IMR-90 (cell line): ENCODE measurements around the gene NLGN1. TPM values are rescaled to one million over a fixed set of nuclear protein-coding genes. Genes with fewer than 3 reads are reported as not detected.

ENCODE experiments used
- ATAC-seq: fragments of 200-7000 bp; cut with Tn5 transposase; 2 replicates; pipeline ENCODE4 v1.9.1; 2020; ENCODE audit warnings: low read depth, mild to moderate bottlenecking, moderate library complexity
- BruUV-seq: library from RNA; stranded (reverse); fragments of 400-500 nt; replicated peaks from 2 replicates; lab custom pipeline; 2021; lab: Mats Ljungman, UMichigan
- CTCF ChIA-PET: fragments of 300-600 bp; formaldehyde crosslinking; extraction: SDS; loops from one replicate; lab custom pipeline; 2021; ENCODE audit warnings: antibody characterized with exemption; lab: Yijun Ruan, JAX
- POLR2A ChIA-PET: fragments of 300-600 bp; sonication (Branson Sonifier 250); formaldehyde crosslinking; loops from one replicate; lab custom pipeline; 2022; ENCODE audit warnings: antibody characterized with exemption; ENCODE audit not compliant: unreplicated experiment; lab: Charles Lee
- DNase-seq: peaks from one replicate; pipeline ENCODE4 v3.0.0; 2013
- H2AFZ ChIP-seq: replicated peaks from 2 replicates; pipeline ENCODE3; 2013; ENCODE audit warnings: low read length, mild to moderate bottlenecking; ENCODE audit not compliant: poor library complexity
- H2AK5ac ChIP-seq: 2 replicates; pipeline ENCODE4 v1.6.1; 2013; ENCODE audit warnings: low read depth, low read length, inconsistent platforms
- H2AK9ac ChIP-seq: replicated peaks from 2 replicates; pipeline ENCODE3; 2013; ENCODE audit warnings: mild to moderate bottlenecking, low read depth, low read length, moderate library complexity; ENCODE audit not compliant: poor library complexity
- H2BK120ac ChIP-seq: 2 replicates; pipeline ENCODE4 v1.6.1; 2013; ENCODE audit warnings: low read depth, low read length, inconsistent platforms
- H2BK15ac ChIP-seq: 3 replicates; pipeline ENCODE4 v1.6.1; 2013; ENCODE audit warnings: low read depth, low read length, inconsistent platforms
- H2BK20ac ChIP-seq: 2 replicates; pipeline ENCODE4 v1.6.1; 2013; ENCODE audit warnings: low read depth, mild to moderate bottlenecking, inconsistent platforms, low read length, moderate library complexity
- H2BK5ac ChIP-seq: 2 replicates; pipeline ENCODE4 v1.6.1; 2013; ENCODE audit warnings: mild to moderate bottlenecking, low read depth, low read length, inconsistent platforms; ENCODE audit not compliant: poor library complexity, severe bottlenecking
- H3K14ac ChIP-seq: replicated peaks from 2 replicates; pipeline ENCODE4 v1.6.1; 2013; ENCODE audit warnings: low read depth, low read length, inconsistent platforms
- H3K18ac ChIP-seq: 2 replicates; pipeline ENCODE4 v1.6.1; 2013; ENCODE audit warnings: low read depth, low read length, control low read depth
- H3K23ac ChIP-seq: 2 replicates; pipeline ENCODE4 v1.6.1; 2013; ENCODE audit warnings: low read depth, low read length, inconsistent platforms
- H3K27ac ChIP-seq: 2 replicates; pipeline ENCODE4 v1.5.1; 2013; ENCODE audit warnings: mild to moderate bottlenecking, control low read depth, low read length; ENCODE audit not compliant: insufficient read depth
- H3K27me3 ChIP-seq: 2 replicates; pipeline ENCODE4 v1.6.1; 2013; ENCODE audit warnings: low read length; ENCODE audit not compliant: control insufficient read depth, insufficient read depth
- H3K36me3 ChIP-seq: 2 replicates; pipeline ENCODE4 v1.6.1; 2013; ENCODE audit warnings: low read length, mixed read lengths; ENCODE audit not compliant: control insufficient read depth, insufficient read depth
- H3K4ac ChIP-seq: 2 replicates; pipeline ENCODE4 v1.6.1; 2013; ENCODE audit warnings: low read depth, low read length, inconsistent platforms
- H3K4me1 ChIP-seq: 2 replicates; pipeline ENCODE4 v1.6.1; 2013; ENCODE audit warnings: low read length, mixed read lengths; ENCODE audit not compliant: control insufficient read depth, insufficient read depth
- H3K4me2 ChIP-seq: 2 replicates; pipeline ENCODE4 v1.6.1; 2013; ENCODE audit warnings: low read depth, mild to moderate bottlenecking, control low read depth, low read length, moderate library complexity
- H3K4me3 ChIP-seq: 2 replicates; pipeline ENCODE4 v1.5.1; 2013; ENCODE audit warnings: low read depth, mild to moderate bottlenecking, control low read depth, low read length, moderate library complexity; ENCODE audit not compliant: insufficient read depth
- H3K56ac ChIP-seq: 2 replicates; pipeline ENCODE4 v1.6.1; 2013; ENCODE audit warnings: low read length, inconsistent platforms; ENCODE audit not compliant: insufficient read depth; ENCODE audit errors: extremely low read depth
- H3K79me1 ChIP-seq, 2 experiments: 2 replicates each; pipeline ENCODE4 v1.6.1; 2013; ENCODE audit warnings: low read length in 2 of 2, inconsistent platforms in 1 of 2, low read depth in 1 of 2
- H3K9ac ChIP-seq: 2 replicates; pipeline ENCODE4 v1.6.1; 2013; ENCODE audit warnings: low read depth, low read length, control low read depth
- H3K9me1 ChIP-seq: 2 replicates; pipeline ENCODE4 v1.6.1; 2013; ENCODE audit warnings: low read length, inconsistent platforms; ENCODE audit not compliant: insufficient read depth
- H3K9me3 ChIP-seq: 2 replicates; pipeline ENCODE4 v1.6.1; 2013; ENCODE audit warnings: low read length; ENCODE audit not compliant: control insufficient read depth, insufficient read depth
- H4K20me1 ChIP-seq: 2 replicates; pipeline ENCODE4 v1.6.1; 2013; ENCODE audit warnings: low read length, inconsistent platforms; ENCODE audit not compliant: insufficient read depth
- H4K5ac ChIP-seq: 2 replicates; pipeline ENCODE4 v1.6.1; 2013; ENCODE audit warnings: mild to moderate bottlenecking, low read depth, low read length, control low read depth
- H4K8ac ChIP-seq, 2 experiments: 2 replicates each; pipeline ENCODE4 v1.6.1; 2013; ENCODE audit warnings: low read depth in 2 of 2, low read length in 2 of 2, control low read depth in 1 of 2, inconsistent platforms in 1 of 2
- H4K91ac ChIP-seq: 2 replicates; pipeline ENCODE4 v1.6.1; 2013; ENCODE audit warnings: low read depth, low read length, inconsistent platforms; ENCODE audit not compliant: insufficient read depth
- BHLHE40 ChIP-seq: fragments of 150-350 bp; IDR thresholded peaks from 2 replicates; pipeline ENCODE4 v1.6.1; 2016; ENCODE audit warnings: mild to moderate bottlenecking, low read depth, low read length
- FOS ChIP-seq: fragments of 150-350 bp; IDR thresholded peaks from 2 replicates; pipeline ENCODE4 v1.6.1; 2016; ENCODE audit warnings: low read depth, low read length
- MAZ ChIP-seq: IDR thresholded peaks from 2 replicates; pipeline ENCODE4 v1.6.1; 2012; ENCODE audit warnings: low read depth, mild to moderate bottlenecking, low read length, improper control_type of control experiment, moderate library complexity, borderline replicate concordance
- MXI1 ChIP-seq: IDR thresholded peaks from 2 replicates; pipeline ENCODE4 v1.6.1; 2012; ENCODE audit warnings: low read depth, mild to moderate bottlenecking, low read length, moderate library complexity, borderline replicate concordance
- POLR2A ChIP-seq: IDR thresholded peaks from 2 replicates; pipeline ENCODE4 v1.6.1; 2012; ENCODE audit warnings: mild to moderate bottlenecking, low read depth, low read length
- USF2 ChIP-seq: fragments of 150-350 bp; IDR thresholded peaks from 2 replicates; pipeline ENCODE4 v1.6.1; 2017; ENCODE audit warnings: mild to moderate bottlenecking, antibody characterized with exemption, low read length, low read depth
- WGBS, 2 experiments: methylation state at CpG; one replicate each; pipeline versions ENCODE4 v1.1.5 to v1.1.7; 2013; ENCODE audit warnings: missing lambda C conversion rate in 2 of 2; ENCODE audit not compliant: insufficient read length in 1 of 2; ENCODE audit errors: extremely low coverage in 2 of 2; 5-methylcytosine and 5-hydroxymethylcytosine counted together
- dilution Hi-C: fragments of 300-500 bp; cut with HindIII; formaldehyde crosslinking; loops from one replicate; pipeline ENCODE4 v1.14.3; 2018; ENCODE audit warnings: low sequenced_read_pairs; ENCODE audit not compliant: unreplicated experiment
- in situ Hi-C: fragments of 300-500 bp; cut with MboI; formaldehyde crosslinking; loops from 3 replicates; pipeline ENCODE4 v1.14.3; 2019; ENCODE audit warnings: low sequenced_read_pairs, inconsistent platforms, mixed read lengths
- intact Hi-C: fragments of 100-400 bp; cut with micrococcal nuclease; formaldehyde crosslinking; loops from 2 replicates; pipeline ENCODE4 v1.10.0; 2022
- polyA plus RNA-seq, 3 experiments: library from polyadenylated mRNA; depleted of rRNA; stranded (reverse); fragments of >200 nt; gene quantifications; 2 replicates each; pipeline ENCODE4 v1.2.3, GENCODE V29; 2012; ENCODE audit warnings: low replicate concordance in 1 of 3
- total RNA-seq: library from RNA; depleted of rRNA; stranded (reverse); fragments of >200 nt; gene quantifications from 2 replicates; pipeline ENCODE4 v1.2.3, GENCODE V29; 2012

NLGN1 gene
- total and polyA plus RNA-seq, 2 of the 4 experiments (the other 2 are of a cell fraction), result 1.8 to 12.5 TPM

GRCh38 chr3:173395412-173396181 is 1.9 kb upstream of the NLGN1 start:
- Histone ChIP-seq H3K4ac (peak overlapping the region; percentile 22), H3K27ac (peak overlapping the region; percentile 11), H3K9ac (peak overlapping the region; percentile 54; the same call in 1 of the 2 replicates), H2AK9ac (no peak overlapping the region), H3K14ac (no peak overlapping the region), H2BK15ac (peak overlapping the region; percentile 36; the same call in 1 of the 3 replicates), H3K4me3 (peak overlapping the region; percentile 57), H2BK20ac (no peak overlapping the region), H4K91ac (no peak overlapping the region), H2BK5ac (no peak overlapping the region), H3K23ac (peak overlapping the region; percentile 18; the same call in 1 of the 2 replicates), H3K9me3 (no peaks in the 10 kb centered on the region), H3K9me1 (no peaks in the 10 kb centered on the region), H2AK5ac (no peak overlapping the region), H2BK120ac (peak overlapping the region; percentile 30; the same call in 1 of the 2 replicates), H3K36me3 (no peaks in the 10 kb centered on the region), H3K4me2 (peak overlapping the region; percentile 94), H4K8ac (peak overlapping the region in 1 of 2 experiments; percentile 63; a peak in 1 of 4 replicates), H2AFZ (peak overlapping the region; percentile 93), H3K4me1 (0 out of 2 replicates have a peak, but pooled peaks cover 3% of the 10 kb centered on the region), H4K20me1 (no peaks in the 10 kb centered on the region), H3K56ac (0 out of 2 replicates have a peak overlapping the region, but pooled peaks have one; percentile 24), H4K5ac (no peak overlapping the region), H3K18ac (no peak overlapping the region), H3K79me1 (no peaks in the 10 kb centered on the region), H3K27me3 (peaks cover 3% of the 10 kb centered on the region; the same call in 1 of the 2 replicates)
- intact Hi-C loops (loop anchor here (5.0 to 10.0 kb wide), 2 partner anchors 339 to 972 kb away; no protein-coding TSS in a partner anchor), in situ Hi-C loops (no loop called here), dilution Hi-C loops (no loop called here)
- ChIA-PET POLR2A (interaction anchor here (0.6 kb wide), 4 partner anchors 15 to 740 kb away, joined by 3 to 11 read pairs (median 4); no protein-coding TSS in a partner anchor), CTCF (interaction anchor here (0.5 to 1.0 kb wide), 2 partner anchors 9 to 1045 kb away, joined by 3 read pairs; no protein-coding TSS in a partner anchor)
- TF ChIP-seq USF2 (peak; percentile 91), BHLHE40 (peak; percentile 87), MXI1 (no peak; the same call in 1 of the 2 replicates), FOS (no peak), POLR2A (peak; percentile 59; the same call in 1 of the 2 replicates), MAZ (peak; percentile 50; the same call in 1 of the 2 replicates)
- BruUV-seq, result no TSS peak
- peak; percentile 83 for ATAC-seq
- peak; percentile 74 for DNase-seq
- 0% methylated on average over 12 of the region's 71 CpGs; no CpG with 5 or more reads in 1 of the 2 experiments for WGBS, 2 experiments
